GM10266 (cell line): ENCODE data around the gene CUEDC1.

Source experiments
- DNase-seq: peaks from one replicate; pipeline ENCODE4 v3.0.0; 2012; ENCODE audit errors: extremely low spot score
- TF ChIP-seq, protein P1 (sequence below): IDR thresholded peaks from 2 replicates; pipeline ENCODE4 v1.5.1; 2012; ENCODE audit warnings: mild to moderate bottlenecking, low read depth; ENCODE audit not compliant: control insufficient read depth, insufficient read depth; ENCODE audit errors: missing control alignments

CUEDC1 gene

DNA sequence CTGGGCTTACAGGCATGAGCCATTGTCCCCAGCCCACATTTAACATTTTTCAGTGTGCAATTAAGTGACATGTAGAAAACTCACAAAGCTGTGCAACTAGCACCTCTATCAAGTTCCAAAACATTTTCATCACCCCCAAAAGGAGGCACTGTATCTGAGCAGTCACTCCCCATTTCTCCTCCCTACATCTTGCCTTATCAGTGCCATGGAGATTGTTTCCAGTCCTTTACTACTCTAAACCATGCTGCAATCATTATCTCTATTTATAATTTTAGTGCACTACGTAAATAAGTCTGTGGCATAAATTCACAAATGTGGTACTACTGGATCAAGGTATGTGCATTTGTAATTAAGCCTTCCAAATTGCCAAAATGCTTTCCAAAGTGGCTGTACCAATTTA, 112.9 kb downstream of the CUEDC1 start:
- TF ChIP-seq, protein P1, sequence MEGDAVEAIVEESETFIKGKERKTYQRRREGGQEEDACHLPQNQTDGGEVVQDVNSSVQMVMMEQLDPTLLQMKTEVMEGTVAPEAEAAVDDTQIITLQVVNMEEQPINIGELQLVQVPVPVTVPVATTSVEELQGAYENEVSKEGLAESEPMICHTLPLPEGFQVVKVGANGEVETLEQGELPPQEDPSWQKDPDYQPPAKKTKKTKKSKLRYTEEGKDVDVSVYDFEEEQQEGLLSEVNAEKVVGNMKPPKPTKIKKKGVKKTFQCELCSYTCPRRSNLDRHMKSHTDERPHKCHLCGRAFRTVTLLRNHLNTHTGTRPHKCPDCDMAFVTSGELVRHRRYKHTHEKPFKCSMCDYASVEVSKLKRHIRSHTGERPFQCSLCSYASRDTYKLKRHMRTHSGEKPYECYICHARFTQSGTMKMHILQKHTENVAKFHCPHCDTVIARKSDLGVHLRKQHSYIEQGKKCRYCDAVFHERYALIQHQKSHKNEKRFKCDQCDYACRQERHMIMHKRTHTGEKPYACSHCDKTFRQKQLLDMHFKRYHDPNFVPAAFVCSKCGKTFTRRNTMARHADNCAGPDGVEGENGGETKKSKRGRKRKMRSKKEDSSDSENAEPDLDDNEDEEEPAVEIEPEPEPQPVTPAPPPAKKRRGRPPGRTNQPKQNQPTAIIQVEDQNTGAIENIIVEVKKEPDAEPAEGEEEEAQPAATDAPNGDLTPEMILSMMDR = no peak
- no peak for DNase-seq

DNA sequence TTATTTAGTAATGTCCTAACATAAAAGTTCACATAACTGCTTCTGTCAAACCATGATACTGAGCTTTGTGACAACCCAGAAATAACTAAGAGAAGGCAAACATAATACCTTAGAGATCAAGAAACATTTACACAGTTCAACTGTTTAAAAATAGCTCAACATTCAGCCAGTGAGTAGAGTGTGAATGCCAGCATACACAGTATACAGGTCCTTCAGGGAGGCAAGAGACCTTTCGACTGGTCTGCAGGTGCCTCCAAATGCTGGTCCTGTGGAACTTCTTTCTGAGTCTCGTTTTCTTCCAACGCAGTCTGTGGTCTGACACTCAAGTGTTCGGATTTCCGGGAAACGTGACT, 115.7 kb downstream of the CUEDC1 start:
- no peak for DNase-seq
- TF ChIP-seq, protein P1 = no peak

DNA sequence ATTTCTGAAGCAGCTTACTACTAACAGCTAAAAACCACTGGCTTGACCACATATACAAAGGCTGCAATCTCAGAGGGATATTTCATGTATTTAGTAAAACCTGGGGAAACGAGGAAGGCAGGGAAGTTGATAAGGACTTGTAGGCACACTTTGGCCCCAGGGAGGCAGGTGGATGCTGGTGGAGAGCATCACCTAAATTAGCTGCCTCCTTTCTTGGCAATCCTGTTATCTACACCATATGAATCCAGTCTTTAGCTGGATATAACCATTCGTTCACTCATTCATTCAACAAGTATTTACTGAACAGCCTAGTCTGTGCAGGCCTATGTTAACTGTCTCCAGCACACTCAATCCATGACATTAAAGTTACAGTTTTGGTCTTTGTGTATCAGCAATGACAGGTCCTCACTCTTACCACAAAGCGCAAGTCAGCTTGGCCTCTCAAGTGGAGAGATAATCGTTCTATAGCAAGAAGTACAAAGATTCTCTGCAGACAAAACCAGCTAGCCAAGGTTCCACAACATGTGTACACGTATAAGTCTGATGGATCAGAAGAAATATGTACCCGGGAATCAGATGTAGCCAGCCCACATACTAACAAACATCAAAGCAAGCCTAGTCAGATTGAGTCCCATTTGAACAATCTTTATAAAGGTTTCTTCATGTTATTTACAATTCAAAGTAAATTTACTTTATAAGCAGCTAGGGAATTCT, 116.2 kb downstream of the CUEDC1 start:
- TF ChIP-seq, protein P1 = no peak
- no peak for DNase-seq

- DNase-seq = no peak
- TF ChIP-seq, protein P1 = no peak
These were observed 116.8 kb downstream of the CUEDC1 start for GRCh38 chr17:57838453-57838852.

GRCh38 chr17:57835333-57835900, 119.8 kb downstream of the CUEDC1 start:
- no peak for DNase-seq
- TF ChIP-seq, protein P1 = no peak

DNA sequence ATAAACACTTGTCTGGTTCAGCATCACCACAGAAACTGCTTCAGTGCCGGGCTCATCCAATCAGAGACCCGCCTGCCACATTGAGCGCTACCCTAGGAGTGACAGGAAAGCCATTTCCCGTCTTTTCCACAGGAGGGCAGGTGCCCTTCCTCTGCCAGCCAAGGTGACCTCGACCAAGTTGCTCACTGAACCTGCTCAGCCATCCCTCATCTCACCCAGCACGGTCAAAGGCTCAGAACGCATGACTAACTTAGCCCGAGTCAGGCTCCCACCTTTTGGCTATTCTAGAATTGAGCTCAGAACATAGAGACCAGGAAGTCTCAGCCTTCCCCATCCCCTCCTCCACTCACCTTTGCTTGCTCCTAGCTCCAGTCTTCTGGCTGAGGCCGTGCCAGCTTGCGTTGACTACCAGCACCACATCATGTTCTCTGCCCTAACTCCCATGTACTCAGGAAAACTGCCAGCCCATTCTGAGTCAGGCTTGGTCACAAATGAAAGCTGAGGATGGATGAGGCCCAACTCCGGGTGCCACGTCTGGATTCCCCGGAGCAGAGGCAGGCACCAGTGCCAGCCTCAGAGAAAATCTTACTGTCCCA, 121.0 kb downstream of the CUEDC1 start:
- DNase-seq = no peak
- TF ChIP-seq, protein P1 = no peak
